ENCODE data around the gene FHAD1.

FHAD1 gene

DNA sequence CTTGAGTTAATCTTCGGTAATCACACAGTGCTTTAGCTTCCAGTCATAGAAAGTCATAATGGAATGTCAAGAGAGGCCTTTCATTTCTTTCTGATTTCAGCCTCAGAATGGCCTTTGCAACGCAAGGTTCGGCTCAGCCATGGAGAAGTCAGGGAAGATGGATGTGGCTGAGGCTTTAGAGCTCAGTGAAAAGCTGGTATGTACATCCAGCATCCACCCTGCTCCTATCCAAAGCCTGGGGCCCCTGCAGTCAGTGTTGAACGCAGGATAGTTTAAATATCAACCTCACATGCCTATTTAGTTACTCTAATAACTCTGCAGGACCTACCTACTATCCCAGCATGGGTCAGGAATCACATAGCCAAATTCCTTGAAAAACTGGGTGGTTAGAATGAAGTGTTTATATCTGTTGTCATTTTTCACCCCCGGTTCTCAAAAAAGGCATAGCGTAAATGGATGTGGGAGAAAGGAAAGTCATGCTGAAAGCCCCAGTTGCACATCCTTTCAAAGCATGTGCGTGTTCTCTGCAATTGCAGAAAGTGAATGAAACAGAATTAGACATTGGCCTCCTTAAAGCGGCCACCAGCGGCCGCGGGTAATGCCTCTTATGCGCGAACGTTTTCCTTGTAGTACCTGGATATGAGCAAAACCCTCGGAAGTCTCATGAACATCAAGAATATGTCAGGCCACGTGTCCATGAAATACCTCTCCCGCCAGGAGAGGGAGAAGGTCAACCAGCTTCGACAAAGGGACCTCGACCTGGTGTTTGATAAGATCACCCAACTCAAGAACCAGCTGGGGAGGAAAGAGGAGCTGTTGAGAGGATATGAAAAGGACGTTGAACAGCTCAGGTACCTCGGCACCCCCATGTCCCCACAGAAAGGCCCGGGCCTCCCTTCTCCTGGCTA, 133.8 kb downstream of the FHAD1 start:
- H3K4me3 ChIP-seq (ENCODE audit: low read length), result no peak overlapping the region
- H3K79me2 ChIP-seq (ENCODE audit: control insufficient read depth, low read length), result no peaks in the 10 kb centered on the region
- H3K9me2 ChIP-seq (replicated peaks; ENCODE audit: control insufficient read depth, low read length), result no peaks in the 10 kb centered on the region
- no peaks in the 10 kb centered on the region for H3F3A ChIP-seq (ENCODE audit: control insufficient read depth, insufficient read depth)
- H3K36me3 ChIP-seq (ENCODE audit: control insufficient read depth, low read length), result no peaks in the 10 kb centered on the region
- H3K9me3 ChIP-seq (ENCODE audit: control insufficient read depth, insufficient read depth, low read length), result no peaks in the 10 kb centered on the region
- no peak overlapping the region for H3K4me2 ChIP-seq (ENCODE audit: low read length)
- H4K20me1 ChIP-seq (ENCODE audit: control insufficient read depth, insufficient read depth, low read depth, low read length), result no peaks in the 10 kb centered on the region
- peaks cover 20% of the 10 kb centered on the region for H3K27me3 ChIP-seq (ENCODE audit: control insufficient read depth, low read length)
- TF ChIP-seq, protein P1, sequence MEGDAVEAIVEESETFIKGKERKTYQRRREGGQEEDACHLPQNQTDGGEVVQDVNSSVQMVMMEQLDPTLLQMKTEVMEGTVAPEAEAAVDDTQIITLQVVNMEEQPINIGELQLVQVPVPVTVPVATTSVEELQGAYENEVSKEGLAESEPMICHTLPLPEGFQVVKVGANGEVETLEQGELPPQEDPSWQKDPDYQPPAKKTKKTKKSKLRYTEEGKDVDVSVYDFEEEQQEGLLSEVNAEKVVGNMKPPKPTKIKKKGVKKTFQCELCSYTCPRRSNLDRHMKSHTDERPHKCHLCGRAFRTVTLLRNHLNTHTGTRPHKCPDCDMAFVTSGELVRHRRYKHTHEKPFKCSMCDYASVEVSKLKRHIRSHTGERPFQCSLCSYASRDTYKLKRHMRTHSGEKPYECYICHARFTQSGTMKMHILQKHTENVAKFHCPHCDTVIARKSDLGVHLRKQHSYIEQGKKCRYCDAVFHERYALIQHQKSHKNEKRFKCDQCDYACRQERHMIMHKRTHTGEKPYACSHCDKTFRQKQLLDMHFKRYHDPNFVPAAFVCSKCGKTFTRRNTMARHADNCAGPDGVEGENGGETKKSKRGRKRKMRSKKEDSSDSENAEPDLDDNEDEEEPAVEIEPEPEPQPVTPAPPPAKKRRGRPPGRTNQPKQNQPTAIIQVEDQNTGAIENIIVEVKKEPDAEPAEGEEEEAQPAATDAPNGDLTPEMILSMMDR (IDR thresholded peaks at IDR 0.05; ENCODE audit: low read depth, low read length, poor library complexity, severe bottlenecking), result no peak
- TF ChIP-seq EZH2phosphoT487 (IDR thresholded peaks at IDR 0.05; ENCODE audit: borderline replicate concordance, low read length), result no peak
- no peaks in the 10 kb centered on the region for H3K4me1 ChIP-seq (ENCODE audit: control insufficient read depth, low read length)
- no peak overlapping the region for H3K27ac ChIP-seq (ENCODE audit: low read depth, low read length)

DNA sequence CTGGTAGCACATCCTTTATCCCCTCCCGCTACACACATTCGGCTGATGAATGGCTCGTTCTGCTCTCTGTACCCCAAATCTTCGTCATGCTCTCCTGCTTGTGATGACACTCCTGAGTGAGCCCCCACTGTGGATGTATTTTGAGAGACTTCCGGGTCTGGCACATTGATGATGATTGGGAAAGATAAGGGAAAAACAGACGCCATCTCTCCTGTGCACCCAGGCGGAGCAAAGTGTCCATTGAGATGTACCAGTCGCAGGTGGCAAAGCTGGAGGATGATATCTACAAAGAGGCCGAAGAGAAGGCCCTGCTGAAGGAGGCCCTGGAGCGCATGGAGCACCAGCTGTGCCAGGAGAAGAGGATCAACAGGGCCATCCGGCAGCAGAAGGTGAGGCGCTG, 134.8 kb downstream of the FHAD1 start:
- Histone ChIP-seq H3K4me1 (ENCODE audit: control insufficient read depth, low read length) (no peaks in the 10 kb centered on the region), H3K27me3 (ENCODE audit: control insufficient read depth, low read length) (peaks cover 27% of the 10 kb centered on the region), H3F3A (ENCODE audit: control insufficient read depth, insufficient read depth) (no peaks in the 10 kb centered on the region), H3K79me2 (ENCODE audit: control insufficient read depth, low read length) (no peaks in the 10 kb centered on the region), H3K36me3 (ENCODE audit: control insufficient read depth, low read length) (no peaks in the 10 kb centered on the region), H3K4me2 (ENCODE audit: low read length) (no peak overlapping the region), H4K20me1 (ENCODE audit: control insufficient read depth, insufficient read depth, low read depth, low read length) (no peaks in the 10 kb centered on the region), H3K4me3 (ENCODE audit: low read length) (no peak overlapping the region), H3K9me3 (ENCODE audit: control insufficient read depth, insufficient read depth, low read length) (no peaks in the 10 kb centered on the region), H3K27ac (ENCODE audit: low read depth, low read length) (no peak overlapping the region), H3K9me2 (replicated peaks; ENCODE audit: control insufficient read depth, low read length) (no peaks in the 10 kb centered on the region)
- TF ChIP-seq EZH2phosphoT487 (IDR thresholded peaks at IDR 0.05; ENCODE audit: borderline replicate concordance, low read length), result no peak
- TF ChIP-seq, protein P1 (IDR thresholded peaks at IDR 0.05; ENCODE audit: low read depth, low read length, poor library complexity, severe bottlenecking), result no peak

DNA sequence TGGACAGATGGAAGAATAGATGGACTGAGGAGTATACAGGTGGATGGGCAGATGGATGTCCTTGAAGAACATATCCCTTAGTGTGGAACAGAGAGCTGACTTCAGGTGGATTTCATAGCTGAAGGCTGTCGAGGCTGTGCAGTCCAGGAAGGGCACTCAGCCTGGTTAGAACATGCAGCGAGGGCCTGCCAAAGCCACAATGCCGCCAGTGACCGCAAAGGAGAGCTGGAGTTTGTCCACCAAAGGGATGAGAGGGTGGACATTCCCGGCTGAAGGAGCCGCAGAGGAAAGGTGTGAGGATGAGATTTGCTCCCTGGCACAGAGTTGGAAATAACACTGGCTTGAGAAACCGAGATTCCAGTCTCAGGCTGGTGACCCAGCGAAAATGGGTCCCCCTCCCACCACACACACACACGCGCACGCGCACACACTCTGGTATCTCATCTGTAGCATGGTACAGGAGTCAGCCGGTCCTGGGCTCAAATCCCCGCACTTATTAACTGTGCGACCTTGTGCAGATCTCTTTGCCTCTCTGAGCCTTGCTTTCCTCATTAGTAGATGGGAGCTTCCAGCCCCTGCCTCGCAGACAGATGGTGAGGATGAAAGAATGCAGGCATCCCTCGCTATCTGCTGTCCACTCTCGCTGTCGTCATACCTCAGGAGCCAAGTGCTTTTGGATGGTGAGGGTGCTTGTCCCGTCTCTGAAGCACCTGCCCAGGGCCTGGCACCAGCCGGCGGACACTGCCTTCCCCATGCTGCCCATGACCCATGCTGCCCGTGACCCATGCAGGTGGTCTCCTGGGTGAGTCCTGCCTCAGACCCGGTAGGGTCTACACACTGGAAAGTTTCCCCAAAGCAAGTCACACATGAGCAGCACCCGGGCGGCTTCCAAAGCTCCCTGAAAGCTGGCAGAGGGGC, 135.8 kb downstream of the FHAD1 start:
- TF ChIP-seq EZH2phosphoT487 (IDR thresholded peaks at IDR 0.05; ENCODE audit: borderline replicate concordance, low read length), result no peak
- TF ChIP-seq, protein P1 (IDR thresholded peaks at IDR 0.05; ENCODE audit: low read depth, low read length, poor library complexity, severe bottlenecking), result no peak
- no peaks in the 10 kb centered on the region for H3K9me2 ChIP-seq (replicated peaks; ENCODE audit: control insufficient read depth, low read length)
- H3F3A ChIP-seq (ENCODE audit: control insufficient read depth, insufficient read depth), result no peaks in the 10 kb centered on the region
- peaks cover 27% of the 10 kb centered on the region for H3K27me3 ChIP-seq (ENCODE audit: control insufficient read depth, low read length)
- no peaks in the 10 kb centered on the region for H3K4me1 ChIP-seq (ENCODE audit: control insufficient read depth, low read length)
- H4K20me1 ChIP-seq (ENCODE audit: control insufficient read depth, insufficient read depth, low read depth, low read length), result no peaks in the 10 kb centered on the region
- no peak overlapping the region for H3K4me3 ChIP-seq (ENCODE audit: low read length)
- H3K27ac ChIP-seq (ENCODE audit: low read depth, low read length), result no peak overlapping the region
- H3K9me3 ChIP-seq (ENCODE audit: control insufficient read depth, insufficient read depth, low read length), result no peaks in the 10 kb centered on the region
- no peaks in the 10 kb centered on the region for H3K36me3 ChIP-seq (ENCODE audit: control insufficient read depth, low read length)
- H3K4me2 ChIP-seq (ENCODE audit: low read length), result no peak overlapping the region
- H3K79me2 ChIP-seq (ENCODE audit: control insufficient read depth, low read length), result no peaks in the 10 kb centered on the region
